Left colon (tissue), 2 donors: ENCODE data around the gene DERL2. TPM values are rescaled to one million over a fixed set of nuclear protein-coding genes. Genes with fewer than 3 reads are reported as not detected.

Experiments
- ATAC-seq: fragments of 200-7000 bp; cut with Tn5 transposase; one replicate; pipeline ENCODE4 v1.9.1; 2020; ENCODE audit warnings: mild to moderate bottlenecking, moderate library complexity
- DNase-seq, 2 donors: peaks; one replicate each; pipeline ENCODE4 v3.0.0-alpha.2; 2020
- intact Hi-C, 2 donors: fragments of 100-400 bp; cut with DNase I in 1 of 2; cut with micrococcal nuclease in 1 of 2; formaldehyde crosslinking; loops; one replicate each; pipeline versions ENCODE4 v1.11.2 to v1.14.0; 2022; cut with DNase I, micrococcal nuclease
- total RNA-seq, 2 donors: library from RNA; stranded (reverse); fragmentation: NEBNext Ultra II Directional; extraction: Animal tissue kit (Norgen Biotek cat#: 25700); gene quantifications; one replicate each; pipeline ENCODE4 v1.2.1, GENCODE V29; 2021
- donor health status: DM: no; HTN: no; CAD: no.
- donor health status: DM: yes; HTN: yes; CAD: no.

The DERL2 gene
- total RNA-seq, 2 donors from 2014 or later: 40.8 to 57.3 TPM

- ATAC-seq: no peak
- no peak for DNase-seq
- intact Hi-C loops: no loop called here
These were observed 22.8 kb upstream of the DERL2 start for GRCh38 chr17:5508810-5509209.

- DNase-seq: no peak
These were observed 20.3 kb upstream of the DERL2 start for GRCh38 chr17:5506307-5506706.

GRCh38 chr17:5502552-5502951 lies 16.6 kb upstream of the DERL2 start:
- intact Hi-C loops: no loop called here
- no peak for ATAC-seq
- no peak for DNase-seq

More at GRCh38 chr17:5506307-5506706, 20.3 kb upstream of the DERL2 start:
- intact Hi-C loops: no loop called here
- no peak for ATAC-seq

GRCh38 chr17:5501685-5502084 lies 15.7 kb upstream of the DERL2 start:
- intact Hi-C loops: no loop called here
- DNase-seq (no peak), ATAC-seq (no peak)

GRCh38 chr17:5500589-5501391 lies 14.8 kb upstream of the DERL2 start:
- intact Hi-C loops: no loop called here
- peak; percentile 65 for ATAC-seq
- DNase-seq: peak; percentile 58 to 60

- no peak for DNase-seq
- intact Hi-C loops: no loop called here
- ATAC-seq: no peak
These were observed 14.2 kb upstream of the DERL2 start for GRCh38 chr17:5500247-5500588.

GRCh38 chr17:5499476-5500231 lies 13.7 kb upstream of the DERL2 start:
- DNase-seq (no peak), ATAC-seq (no peak)
- intact Hi-C loops: no loop called here

GRCh38 chr17:5492970-5493369 lies 7.0 kb upstream of the DERL2 start:
- ATAC-seq (no peak), DNase-seq (no peak)
- intact Hi-C loops: no loop called here

- intact Hi-C loops: no loop called here
- ATAC-seq: no peak
These were observed 2.8 kb upstream of the DERL2 start for GRCh38 chr17:5488752-5489151.

GRCh38 chr17:5486206-5487124 lies 487 bp upstream of the DERL2 start, which contains the start of gene MIS12:
MIS12 (plus strand) TSS chr17:5486566; CDS start chr17:5488863, 2,297 bp downstream.
- intact Hi-C loops: no loop called here
- peak; percentile 93 for ATAC-seq

More at GRCh38 chr17:5488752-5489151, 2.8 kb upstream of the DERL2 start:
- DNase-seq: no peak

GRCh38 chr17:5481451-5481850 lies 4.5 kb downstream of the DERL2 start:
- DNase-seq (no peak), ATAC-seq (no peak)
- intact Hi-C loops: no loop called here

More at GRCh38 chr17:5486206-5487124, 487 bp upstream of the DERL2 start, which contains the start of gene MIS12:
- DNase-seq: peak; percentile 97 to 99

- intact Hi-C loops: no loop called here
- DNase-seq: no peak
- ATAC-seq: no peak
These were observed 5.0 kb downstream of the DERL2 start for GRCh38 chr17:5480962-5481361.

- intact Hi-C loops: no loop called here
- DNase-seq (no peak), ATAC-seq (no peak)
These were observed 7.0 kb downstream of the DERL2 start for GRCh38 chr17:5478992-5479391.

- DNase-seq (no peak), ATAC-seq (no peak)
- intact Hi-C loops: no loop called here
These were observed 12.1 kb downstream of the DERL2 start for GRCh38 chr17:5473906-5474305.

GRCh38 chr17:5472511-5472910 lies 13.5 kb downstream of the DERL2 start:
- intact Hi-C loops: no loop called here
- DNase-seq (no peak), ATAC-seq (no peak)

GRCh38 chr17:5468075-5468473 lies 17.9 kb downstream of the DERL2 start:
- intact Hi-C loops: no loop called here
- DNase-seq (no peak), ATAC-seq (peak; percentile 23)

- ATAC-seq (no peak), DNase-seq (no peak)
- intact Hi-C loops: no loop called here
These were observed 18.6 kb downstream of the DERL2 start for GRCh38 chr17:5467416-5467815.

GRCh38 chr17:5466295-5466694 lies 19.7 kb downstream of the DERL2 start:
- ATAC-seq (no peak), DNase-seq (no peak)
- intact Hi-C loops: no loop called here
